Measurements from ENCODE around the gene DIO3.

Gene DIO3

DNA sequence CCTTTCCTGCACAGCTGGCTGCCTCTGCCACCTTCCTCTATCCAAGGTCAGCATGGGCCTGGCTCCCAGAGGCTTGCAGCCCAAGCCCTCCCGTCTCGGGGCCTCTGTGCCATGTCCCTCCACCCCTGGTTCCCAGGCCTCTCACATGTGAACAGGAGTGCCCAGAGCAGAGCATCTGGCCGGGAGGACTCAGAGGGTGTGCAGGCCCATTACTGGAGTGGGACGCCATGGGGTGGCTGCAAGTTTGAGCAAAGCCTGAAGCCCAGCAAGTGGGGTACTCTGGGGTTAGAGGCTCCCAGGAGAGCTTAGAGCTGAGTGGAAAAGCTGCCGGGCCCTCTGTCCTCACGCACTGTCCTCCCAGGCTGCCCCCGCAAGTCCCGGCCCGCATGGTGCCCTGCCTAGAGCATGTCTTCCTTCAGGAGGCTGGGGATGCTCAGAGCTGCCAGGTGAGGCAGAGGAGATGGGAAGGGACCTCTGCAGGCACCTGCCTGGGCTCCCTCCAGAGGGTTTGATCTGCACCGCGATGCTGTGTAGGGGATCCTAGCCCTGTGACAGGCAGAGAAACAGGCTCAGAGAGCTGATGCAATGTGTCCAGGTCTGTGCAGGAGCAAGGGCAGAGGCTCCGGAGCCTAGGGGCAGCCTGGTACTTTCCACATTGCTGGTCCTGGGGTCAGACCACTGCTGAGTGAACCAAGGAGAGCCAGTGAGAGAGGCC is 39.8 kb downstream of the DIO3 start:
- TF ChIP-seq, protein P1, sequence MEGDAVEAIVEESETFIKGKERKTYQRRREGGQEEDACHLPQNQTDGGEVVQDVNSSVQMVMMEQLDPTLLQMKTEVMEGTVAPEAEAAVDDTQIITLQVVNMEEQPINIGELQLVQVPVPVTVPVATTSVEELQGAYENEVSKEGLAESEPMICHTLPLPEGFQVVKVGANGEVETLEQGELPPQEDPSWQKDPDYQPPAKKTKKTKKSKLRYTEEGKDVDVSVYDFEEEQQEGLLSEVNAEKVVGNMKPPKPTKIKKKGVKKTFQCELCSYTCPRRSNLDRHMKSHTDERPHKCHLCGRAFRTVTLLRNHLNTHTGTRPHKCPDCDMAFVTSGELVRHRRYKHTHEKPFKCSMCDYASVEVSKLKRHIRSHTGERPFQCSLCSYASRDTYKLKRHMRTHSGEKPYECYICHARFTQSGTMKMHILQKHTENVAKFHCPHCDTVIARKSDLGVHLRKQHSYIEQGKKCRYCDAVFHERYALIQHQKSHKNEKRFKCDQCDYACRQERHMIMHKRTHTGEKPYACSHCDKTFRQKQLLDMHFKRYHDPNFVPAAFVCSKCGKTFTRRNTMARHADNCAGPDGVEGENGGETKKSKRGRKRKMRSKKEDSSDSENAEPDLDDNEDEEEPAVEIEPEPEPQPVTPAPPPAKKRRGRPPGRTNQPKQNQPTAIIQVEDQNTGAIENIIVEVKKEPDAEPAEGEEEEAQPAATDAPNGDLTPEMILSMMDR (IDR thresholded peaks at IDR 0.05; ENCODE audit: low read depth, low read length) = no peak
- DNase-seq (ENCODE audit: low read depth, low spot score) = no peak
- H3K4me3 ChIP-seq (ENCODE audit: low read depth, low read length) = no peak overlapping the region
- in situ Hi-C loops (cut with HindIII; ENCODE audit: low sequenced_read_pairs) = no loop called here

- DNase-seq (ENCODE audit: low read depth, low spot score) = no peak
- in situ Hi-C loops (cut with HindIII; ENCODE audit: low sequenced_read_pairs) = no loop called here
- H3K4me3 ChIP-seq (ENCODE audit: low read depth, low read length) = no peak overlapping the region
- TF ChIP-seq, protein P1 (IDR thresholded peaks at IDR 0.05; ENCODE audit: low read depth, low read length) = no peak
Measured at GRCh38 chr14:101601606-101602465, 40.5 kb downstream of the DIO3 start.

GRCh38 chr14:101602466-101602840 is 41.2 kb downstream of the DIO3 start:
- TF ChIP-seq, protein P1 (IDR thresholded peaks at IDR 0.05; ENCODE audit: low read depth, low read length) = no peak
- no peak overlapping the region for H3K4me3 ChIP-seq (ENCODE audit: low read depth, low read length)
- in situ Hi-C loops (cut with HindIII; ENCODE audit: low sequenced_read_pairs) = no loop called here
- no peak for DNase-seq (ENCODE audit: low read depth, low spot score)

- H3K4me3 ChIP-seq (ENCODE audit: low read depth, low read length) = no peak overlapping the region
- in situ Hi-C loops (cut with HindIII; ENCODE audit: low sequenced_read_pairs) = no loop called here
- TF ChIP-seq, protein P1 (IDR thresholded peaks at IDR 0.05; ENCODE audit: low read depth, low read length) = no peak
- DNase-seq (ENCODE audit: low read depth, low spot score) = no peak
Measured at GRCh38 chr14:101603096-101603495, 41.8 kb downstream of the DIO3 start.

GRCh38 chr14:101604228-101604934 is 43.1 kb downstream of the DIO3 start:
- no peak overlapping the region for H3K4me3 ChIP-seq (ENCODE audit: low read depth, low read length)
- in situ Hi-C loops (cut with HindIII; ENCODE audit: low sequenced_read_pairs) = no loop called here
- TF ChIP-seq, protein P1 (IDR thresholded peaks at IDR 0.05; ENCODE audit: low read depth, low read length) = no peak
- DNase-seq (ENCODE audit: low read depth, low spot score) = no peak

GRCh38 chr14:101604935-101605780 is 43.9 kb downstream of the DIO3 start:
- in situ Hi-C loops (cut with HindIII; ENCODE audit: low sequenced_read_pairs) = no loop called here
- TF ChIP-seq, protein P1 (IDR thresholded peaks at IDR 0.05; ENCODE audit: low read depth, low read length) = no peak
- H3K4me3 ChIP-seq (ENCODE audit: low read depth, low read length) = no peak overlapping the region
- DNase-seq (ENCODE audit: low read depth, low spot score) = no peak

Measured in astrocyte of the spinal cord (primary cell).